ENCODE results near the gene SNN.

The SNN gene

DNA sequence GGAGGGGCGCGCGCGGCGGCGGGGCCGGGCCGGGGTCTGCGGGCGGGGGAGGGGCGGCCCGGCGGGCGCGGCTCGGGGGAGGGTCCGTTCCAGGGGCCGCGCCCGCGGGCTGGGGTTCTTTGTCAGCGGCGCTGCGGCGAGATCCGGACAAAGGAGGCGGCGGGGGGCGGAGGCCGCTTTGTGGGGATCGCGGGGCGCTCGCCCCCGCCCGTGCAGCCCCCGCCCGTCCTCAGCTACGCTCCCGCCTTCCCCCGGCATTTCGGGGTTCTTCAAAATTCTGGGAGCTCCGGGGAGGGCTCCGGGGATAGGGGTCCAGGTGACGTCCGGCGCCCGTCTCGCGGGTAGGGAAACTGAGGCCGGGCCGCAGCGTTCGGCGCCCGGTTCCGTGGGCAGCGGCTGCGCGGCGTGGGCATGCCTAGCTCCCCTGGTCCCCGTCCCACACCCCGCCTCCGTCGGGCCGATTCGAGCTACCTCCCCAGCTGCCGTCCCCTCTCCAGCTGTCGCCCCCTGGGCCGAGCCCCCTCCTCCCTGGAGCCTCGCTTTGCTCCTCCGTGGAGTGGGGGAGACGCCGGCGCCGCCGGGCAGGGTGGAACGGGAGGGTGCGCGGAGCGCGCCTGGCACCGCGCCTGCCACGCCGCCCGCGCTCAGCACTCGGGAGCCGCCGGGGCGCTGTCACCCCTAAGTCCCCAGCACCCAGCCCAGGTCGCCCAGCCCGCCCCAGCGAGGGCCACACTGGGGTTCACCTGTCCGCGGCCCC lies 546 bp downstream of the SNN start:
- no peak for DNase-seq

DNA sequence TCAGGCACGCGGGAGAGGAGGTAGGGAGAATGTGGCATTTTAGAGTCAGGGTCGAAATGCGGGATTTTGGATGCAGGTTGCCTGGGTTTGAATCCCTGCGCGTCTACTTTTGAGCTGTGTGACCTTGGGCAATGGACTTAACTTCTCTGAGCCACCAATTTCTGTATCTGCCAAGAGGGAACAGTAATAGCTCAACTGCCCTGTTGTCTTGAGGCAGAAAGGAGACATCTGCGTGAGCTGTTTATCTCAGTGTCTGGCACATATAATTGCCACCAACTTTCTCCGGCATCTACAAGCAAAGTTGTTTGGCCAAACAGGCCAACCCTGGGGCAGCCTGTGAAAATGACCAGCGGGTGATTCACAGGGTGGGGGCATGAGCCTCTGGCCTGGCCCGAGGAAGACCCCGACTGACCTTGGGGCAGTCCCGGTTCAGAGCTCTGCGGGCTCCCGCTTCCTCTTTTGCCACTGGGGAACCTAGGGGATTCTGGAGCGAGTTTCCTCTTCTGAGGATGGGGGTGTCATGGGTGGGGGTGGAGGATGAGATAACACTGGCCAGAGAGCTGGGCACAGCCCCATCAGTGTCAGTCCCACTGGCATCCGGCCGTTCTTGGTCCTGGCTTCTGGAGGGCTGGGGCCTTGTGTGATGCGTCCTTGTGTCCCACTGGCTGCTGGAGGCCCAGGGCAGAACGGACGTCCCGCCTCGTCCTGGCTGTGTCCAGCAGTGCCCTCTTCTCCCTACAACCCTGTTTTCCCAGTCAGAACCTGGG lies 1.3 kb downstream of the SNN start:
- DNase-seq = no peak

GRCh38 chr16:11670171-11671131 lies 2.2 kb downstream of the SNN start:
- DNase-seq = no peak

DNA sequence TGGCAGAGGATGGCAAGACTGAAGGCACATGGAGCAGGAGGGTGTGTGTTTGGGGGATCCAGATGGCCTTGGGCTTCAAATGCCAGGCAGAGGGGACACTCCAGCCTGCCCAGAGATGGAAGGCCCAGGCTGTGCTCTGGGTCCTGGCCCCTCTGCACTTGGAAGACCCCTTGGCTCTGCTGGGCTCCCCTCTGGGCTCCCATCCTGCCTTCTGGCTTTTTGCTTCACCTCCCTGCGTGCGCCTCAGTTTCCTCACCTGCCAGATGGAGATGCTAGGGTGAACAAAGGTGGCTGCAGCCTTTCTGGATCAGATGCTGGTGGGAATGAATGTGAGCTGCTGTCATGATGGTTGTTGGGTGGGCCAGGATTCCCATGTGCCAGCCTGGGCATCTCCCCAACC lies 3.0 kb downstream of the SNN start:
- no peak for DNase-seq

DNA sequence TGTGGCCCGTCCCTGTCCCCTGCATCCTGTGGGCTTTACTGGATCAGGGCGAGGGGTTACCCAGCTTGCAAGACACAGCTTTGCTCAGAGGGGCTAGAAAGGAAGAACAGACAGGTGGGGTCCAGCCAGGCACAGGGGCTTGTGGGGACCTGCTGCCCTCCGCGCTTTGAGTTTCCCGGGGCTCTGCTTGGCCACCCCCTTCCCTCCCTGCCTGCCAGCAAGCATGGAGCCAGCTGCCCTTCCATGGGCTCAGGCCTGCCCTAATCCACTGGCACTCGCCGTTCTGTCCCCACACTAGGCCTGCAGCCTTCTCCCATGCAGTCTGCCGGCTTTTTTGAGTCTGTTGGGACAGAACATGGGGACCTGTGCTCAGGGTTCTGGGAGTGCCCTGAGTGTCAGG lies 3.4 kb downstream of the SNN start:
- DNase-seq = no peak

DNA sequence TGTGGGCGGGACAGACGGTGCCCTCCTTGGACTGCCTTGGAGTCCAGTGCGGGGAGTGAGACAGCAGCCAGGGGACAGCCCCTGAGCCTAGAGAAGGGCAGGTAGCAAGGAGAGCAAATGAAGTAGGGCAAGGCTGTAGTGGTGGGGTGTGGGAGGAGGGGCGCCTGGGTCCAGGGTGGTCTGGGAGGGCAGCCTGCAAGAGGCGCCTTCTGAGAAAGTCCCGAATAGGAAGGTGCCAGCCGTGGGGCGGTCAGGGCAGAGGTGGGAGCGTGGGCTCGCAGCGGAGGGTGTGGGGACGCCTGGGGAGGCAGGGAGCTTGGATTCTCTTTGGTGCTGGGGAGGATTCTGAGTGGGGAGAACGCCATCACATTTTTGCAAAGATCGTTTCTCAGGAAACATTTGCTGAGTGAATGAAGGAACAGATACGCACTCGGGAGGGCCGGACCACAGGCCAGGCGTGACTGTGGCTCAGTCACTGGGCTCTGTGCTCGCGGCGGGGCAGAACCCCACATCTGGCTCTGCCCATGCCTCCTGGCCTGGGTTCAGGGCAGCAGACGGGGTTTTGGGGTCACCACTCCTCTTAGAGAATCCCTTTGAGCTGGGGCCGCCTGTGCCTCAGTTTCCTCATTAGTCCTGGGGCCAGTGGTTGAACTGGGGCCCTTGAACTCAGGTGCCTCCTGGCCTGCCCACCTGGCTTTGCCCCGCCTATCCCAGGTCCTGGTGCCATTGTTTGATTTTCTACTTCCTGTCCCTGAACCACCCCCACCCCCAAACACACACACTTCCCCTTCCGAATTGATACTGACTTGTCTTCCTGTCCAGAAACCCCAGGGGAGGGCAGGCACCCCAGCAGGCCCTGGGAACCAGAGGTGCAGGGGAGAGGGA lies 4.2 kb downstream of the SNN start:
- DNase-seq = no peak

DNA sequence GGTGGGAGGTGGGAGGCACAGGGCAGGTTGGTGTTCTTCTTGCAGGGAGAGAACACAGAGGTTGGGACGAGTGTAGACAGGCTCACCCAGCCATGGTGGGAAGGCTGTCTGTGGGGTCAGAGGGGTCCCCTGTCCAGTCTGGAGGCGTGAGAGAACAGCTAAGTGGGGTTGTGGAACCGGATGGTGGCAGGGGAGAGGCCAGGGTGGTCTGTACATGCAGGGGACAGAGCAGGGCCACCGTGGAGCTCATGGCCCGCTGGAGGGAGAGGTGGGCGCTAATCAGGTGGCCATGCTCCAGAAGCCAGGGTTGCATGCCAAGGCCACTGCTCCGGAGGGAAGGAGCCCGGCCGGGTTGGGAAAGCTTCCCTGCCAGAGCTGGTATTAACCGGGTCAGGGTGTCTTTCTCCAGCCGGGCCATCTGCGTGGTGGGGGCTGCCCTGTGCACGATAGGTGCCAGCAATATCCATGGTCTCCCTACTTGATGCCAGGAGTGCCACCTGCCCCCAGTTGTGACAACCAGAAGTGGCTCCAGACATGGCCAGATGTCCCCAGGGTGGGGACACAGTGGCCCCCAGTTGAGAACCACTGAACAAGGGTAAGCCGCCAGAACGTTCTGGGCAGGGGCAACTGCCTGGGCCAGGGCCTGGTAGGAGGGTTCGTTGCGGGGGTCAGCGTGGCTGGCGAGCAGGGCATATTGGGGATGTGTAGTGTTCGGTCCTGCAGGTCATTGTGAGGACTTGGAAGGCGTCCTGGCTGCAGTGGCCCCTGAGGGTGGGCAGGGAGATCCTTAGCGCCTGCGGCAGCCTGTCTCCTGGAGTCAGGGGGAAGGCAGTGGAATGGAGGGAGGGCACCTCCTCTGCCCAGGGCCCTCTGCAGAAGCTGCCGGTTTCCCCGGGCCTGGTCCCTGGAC lies 5.1 kb downstream of the SNN start:
- DNase-seq = no peak

DNA sequence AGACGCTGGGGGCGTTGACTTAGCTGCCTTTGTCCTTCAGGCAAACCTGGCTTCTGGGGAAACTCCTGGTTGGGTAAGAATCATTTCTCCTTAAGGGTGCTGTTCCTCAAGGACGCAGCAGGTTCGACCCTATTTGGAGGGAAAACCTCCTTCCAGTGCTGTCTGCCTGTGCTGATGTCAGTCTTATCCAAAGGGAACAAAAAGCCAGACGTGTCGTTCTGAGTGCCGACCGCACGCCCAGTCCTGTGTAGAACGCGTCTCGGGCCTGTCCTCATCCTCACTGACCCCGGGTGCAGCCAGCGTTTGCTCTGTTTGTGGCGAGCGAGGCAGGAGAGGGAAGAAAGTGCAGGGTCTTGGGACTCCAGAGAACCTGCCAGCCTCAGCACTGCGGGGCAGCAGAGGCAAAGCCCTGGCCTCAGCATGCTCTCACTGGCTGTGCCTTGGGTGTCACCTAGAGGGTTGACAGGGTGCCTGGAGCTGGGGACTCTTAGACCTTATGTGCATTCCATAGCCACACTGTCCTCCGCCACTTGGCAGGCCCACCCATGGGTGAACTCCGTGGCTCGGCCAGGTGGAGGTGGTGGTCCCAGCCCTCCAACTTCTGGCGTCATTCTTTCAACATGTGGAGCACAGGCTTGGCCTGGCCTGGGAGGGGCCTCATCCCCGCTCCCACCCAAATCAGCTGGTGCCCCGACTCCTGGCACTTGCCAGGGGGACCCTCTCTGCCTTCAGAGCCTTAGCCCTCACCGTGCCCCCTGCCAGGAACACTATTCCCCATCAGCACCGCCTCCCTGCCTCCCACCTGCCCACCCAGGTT lies 6.0 kb downstream of the SNN start:
- no peak for DNase-seq

GRCh38 chr16:11674818-11675560 lies 6.7 kb downstream of the SNN start:
- DNase-seq = no peak

DNA sequence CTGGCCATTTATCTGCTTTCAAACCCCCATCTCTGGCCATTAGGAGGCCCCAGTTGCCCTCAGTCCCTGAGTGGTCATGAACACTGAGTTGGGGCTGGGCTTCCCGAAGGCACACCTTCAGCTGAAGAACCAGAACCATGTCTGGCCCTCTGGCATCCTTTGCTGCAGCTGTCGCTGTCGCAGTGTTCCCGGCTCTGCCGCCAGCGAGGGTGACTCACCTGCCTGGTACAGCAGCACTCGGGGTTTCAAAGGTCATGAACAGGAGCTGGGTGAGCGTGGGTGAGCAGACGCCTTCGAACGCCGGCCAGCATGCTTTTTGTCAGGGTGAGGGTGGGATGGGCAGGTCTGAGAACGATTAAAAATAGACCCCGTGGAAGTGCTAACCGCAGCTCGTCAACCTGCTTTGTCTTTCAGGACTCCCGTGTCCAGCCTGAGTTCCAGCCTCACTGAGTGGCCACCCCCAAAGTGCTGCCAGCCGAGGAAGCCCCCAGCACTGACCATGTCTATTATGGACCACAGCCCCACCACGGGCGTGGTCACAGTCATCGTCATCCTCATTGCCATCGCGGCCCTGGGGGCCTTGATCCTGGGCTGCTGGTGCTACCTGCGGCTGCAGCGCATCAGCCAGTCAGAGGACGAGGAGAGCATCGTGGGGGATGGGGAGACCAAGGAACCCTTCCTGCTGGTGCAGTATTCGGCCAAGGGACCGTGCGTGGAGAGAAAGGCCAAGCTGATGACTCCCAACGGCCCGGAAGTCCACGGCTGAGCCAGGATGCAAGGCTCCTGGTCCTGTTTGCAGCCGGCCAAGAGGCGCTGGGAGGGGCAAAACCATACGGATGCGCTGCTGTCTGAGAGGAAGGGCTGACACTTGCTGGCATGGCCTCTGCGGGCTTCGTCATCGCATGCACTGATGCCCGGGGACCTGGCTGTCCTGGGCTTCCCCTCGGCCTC lies 7.6 kb downstream of the SNN start:
- DNase-seq = no peak

DNA sequence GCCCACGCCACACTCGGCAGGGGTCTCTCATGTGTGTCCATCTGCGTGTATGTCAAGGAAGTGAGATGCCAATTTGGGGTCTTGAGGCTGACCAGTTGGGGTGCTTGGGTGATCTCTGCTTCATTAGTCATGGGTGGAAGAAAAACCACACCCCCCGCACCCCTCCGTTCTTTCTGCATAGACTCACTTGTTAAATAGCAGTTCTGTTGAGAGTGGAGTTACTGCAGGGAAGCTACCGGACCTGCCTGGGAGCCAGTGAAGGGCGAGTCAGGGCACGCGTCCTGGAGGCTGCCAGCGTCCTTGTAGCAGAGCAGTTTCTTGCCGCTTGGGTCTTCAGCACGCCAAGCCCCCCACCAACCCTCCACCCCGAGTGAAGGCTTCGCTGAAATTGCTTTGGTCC lies 8.5 kb downstream of the SNN start:
- no peak for DNase-seq

- no peak for DNase-seq
Measured at GRCh38 chr16:11677451-11677951, 9.2 kb downstream of the SNN start.

- DNase-seq = no peak
Measured at GRCh38 chr16:11677959-11678881, 10.0 kb downstream of the SNN start.

- DNase-seq = no peak
Measured at GRCh38 chr16:11679250-11679649, 11.0 kb downstream of the SNN start.

DNA sequence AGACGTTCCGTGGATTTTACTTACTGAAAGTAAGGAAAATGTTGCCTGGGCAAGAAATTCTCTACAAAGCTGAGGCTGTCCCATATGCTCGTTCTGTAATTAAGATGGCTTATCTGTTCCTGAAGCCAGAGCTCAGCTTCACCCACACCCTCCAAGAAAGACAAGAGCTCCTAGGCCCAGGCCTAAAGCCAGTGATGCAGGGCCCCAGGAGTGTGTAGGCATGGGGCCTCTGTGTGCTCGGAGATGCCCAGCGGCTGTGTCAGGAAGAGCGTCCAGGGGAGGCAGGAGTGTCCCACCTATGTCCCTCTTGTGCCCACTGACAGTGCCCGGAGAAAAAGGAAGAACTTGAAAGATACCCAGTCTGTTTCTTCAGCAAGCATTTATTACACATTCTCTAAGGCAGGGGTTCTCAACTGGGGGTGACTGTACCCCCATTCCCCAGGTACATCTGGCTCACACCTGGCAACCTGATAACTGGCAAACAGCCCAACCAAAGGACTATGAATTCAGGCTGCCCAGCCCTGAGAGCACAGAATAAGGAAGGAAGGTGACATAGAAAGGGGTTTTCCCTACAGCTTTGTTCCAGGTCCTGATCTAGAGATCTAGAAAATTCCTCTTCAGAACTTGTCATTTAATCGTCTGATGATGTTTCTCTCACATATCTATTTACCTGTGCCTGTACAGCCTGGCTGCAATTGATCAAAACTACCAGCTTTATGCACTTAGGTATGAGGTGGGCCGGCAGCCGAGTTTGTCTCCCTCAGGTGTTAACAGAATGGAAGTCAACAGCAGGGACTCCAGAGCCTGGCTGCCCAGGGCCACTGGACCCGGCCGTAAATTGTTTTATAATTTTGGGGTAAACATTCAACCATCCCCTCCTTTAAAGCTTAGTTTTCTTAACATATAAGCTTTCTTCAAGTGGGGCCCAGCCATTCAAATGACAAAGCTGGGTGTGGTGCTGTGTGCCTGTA lies 12.0 kb downstream of the SNN start:
- no peak for DNase-seq

DNA sequence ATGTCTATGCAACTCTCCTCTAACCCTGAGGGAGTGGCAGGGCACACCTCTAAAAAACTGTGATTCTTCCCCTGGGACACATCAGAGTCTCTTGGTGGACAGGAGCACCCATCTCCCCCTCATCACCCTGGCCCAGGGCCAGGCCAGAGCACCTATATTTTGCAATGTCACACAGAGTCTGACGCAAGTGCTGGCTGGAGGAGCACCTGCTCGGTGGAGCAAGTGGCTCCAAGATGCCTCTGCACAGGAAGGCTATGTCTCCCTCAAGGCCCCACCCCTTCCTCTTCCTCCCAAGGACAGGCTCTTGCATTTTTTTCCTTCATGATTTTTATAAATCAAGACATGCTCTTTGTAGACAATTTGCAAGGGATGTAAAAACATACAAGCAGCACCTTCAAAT lies 13.3 kb downstream of the SNN start:
- no peak for DNase-seq
